SK-N-SH (cell line): ENCODE results near the gene ARHGDIA. TPM values are rescaled to one million over a fixed set of nuclear protein-coding genes. Genes with fewer than 3 reads are reported as not detected.

Experiments
- CTCF ChIA-PET: fragments of 300-600, 350-600 bp; formaldehyde crosslinking; extraction: SDS; loops from one replicate; lab custom pipeline; 2021; lab: Yijun Ruan, JAX
- POLR2A ChIA-PET: fragments of 350-600 bp; sonication (Branson Sonifier 250); formaldehyde crosslinking; extraction: SDS; loops from one replicate; lab custom pipeline; 2020; ENCODE audit warnings: antibody characterized with exemption, inconsistent platforms; lab: Yijun Ruan, JAX
- DNase-seq: peaks from one replicate; pipeline ENCODE4 v3.0.0; 2012
- H2AFZ ChIP-seq: fragments of 200-600 bp; sonication (generic); 2 replicates; pipeline ENCODE4 v1.8.1; 2016; ENCODE audit warnings: antibody characterized with exemption, mild to moderate bottlenecking, low read depth
- H3F3A ChIP-seq: fragments of 200-600 bp; sonication (generic); replicated peaks from 2 replicates; pipeline ENCODE3; 2016; ENCODE audit warnings: antibody characterized with exemption, mild to moderate bottlenecking; ENCODE audit not compliant: insufficient read depth
- H3K27ac ChIP-seq, 2 experiments: fragments of 200-500 bp in 1 of 2; fragments of 200-600 bp in 1 of 2; sonication (Bioruptor generic) in 1 of 2; sonication (generic), shearing (Covaris generic) in 1 of 2; 2 replicates each; pipeline versions ENCODE4 v1.5.1 to v1.6.1; 2014 to 2016; ENCODE audit warnings: low read depth in 2 of 2, inconsistent platforms in 1 of 2, low read length in 1 of 2, mild to moderate bottlenecking in 1 of 2, mixed read lengths in 1 of 2
- H3K27me3 ChIP-seq: fragments of 200-600 bp; sonication (generic), shearing (Covaris generic); 2 replicates; pipeline ENCODE4 v1.6.1; 2016; ENCODE audit warnings: mixed run types; ENCODE audit not compliant: insufficient read depth
- H3K36me3 ChIP-seq, 2 experiments: fragments of 200-500 bp in 1 of 2; fragments of 200-600 bp in 1 of 2; sonication (Bioruptor generic) in 1 of 2; sonication (generic) in 1 of 2; replicated peaks in 1 of 2; 2 replicates each; pipeline versions ENCODE3 to v1.5.1; 2014 to 2016; ENCODE audit warnings: low read length in 1 of 2, mild to moderate bottlenecking in 1 of 2; ENCODE audit not compliant: insufficient read depth in 2 of 2, control insufficient read depth in 1 of 2
- H3K4me1 ChIP-seq, 2 experiments: fragments of 200-500 bp in 1 of 2; fragments of 200-600 bp in 1 of 2; sonication (Bioruptor generic) in 1 of 2; sonication (generic), shearing (Covaris generic) in 1 of 2; 2 replicates each; pipeline versions ENCODE4 v1.5.1 to v1.6.1; 2014 to 2016; ENCODE audit warnings: low read depth in 1 of 2, low read length in 1 of 2, mixed run types in 1 of 2; ENCODE audit not compliant: insufficient read depth in 2 of 2, control insufficient read depth in 1 of 2
- H3K4me2 ChIP-seq: fragments of 200-600 bp; sonication (generic), shearing (Covaris generic); 2 replicates; pipeline ENCODE4 v1.6.1; 2017; ENCODE audit warnings: mixed run types
- H3K4me3 ChIP-seq, 2 experiments: fragments of 200-500 bp in 1 of 2; fragments of 200-600 bp in 1 of 2; sonication (Bioruptor generic) in 1 of 2; sonication (generic), shearing (Covaris generic) in 1 of 2; 2 replicates each; pipeline versions ENCODE4 v1.5.1 to v1.8.1; 2014 to 2016; ENCODE audit warnings: low read depth in 2 of 2, inconsistent platforms in 1 of 2, low read length in 1 of 2, mild to moderate bottlenecking in 1 of 2, mixed read lengths in 1 of 2, moderate library complexity in 1 of 2
- H3K79me2 ChIP-seq: fragments of 200-600 bp; sonication (generic); 2 replicates; pipeline ENCODE4 v1.8.1; 2017; ENCODE audit warnings: mild to moderate bottlenecking; ENCODE audit not compliant: insufficient read depth
- H3K9ac ChIP-seq: fragments of 200-600 bp; sonication (generic); 2 replicates; pipeline ENCODE4 v1.6.1; 2017; ENCODE audit warnings: mixed run types
- H3K9me2 ChIP-seq: fragments of 200-600 bp; sonication (generic); 2 replicates; pipeline ENCODE4 v1.6.1; 2017; ENCODE audit warnings: mixed run types
- H3K9me3 ChIP-seq: fragments of 200-600 bp; sonication (generic); 2 replicates; pipeline ENCODE4 v1.6.1; 2017; ENCODE audit warnings: mixed run types, mild to moderate bottlenecking, moderate library complexity
- H4K20me1 ChIP-seq: fragments of 200-600 bp; sonication (generic); 2 replicates; pipeline ENCODE4 v1.6.1; 2017; ENCODE audit warnings: mild to moderate bottlenecking, mixed run types; ENCODE audit not compliant: insufficient read depth
- FOSL2 ChIP-seq: IDR thresholded peaks from 2 replicates; pipeline ENCODE4 v1.4.0; 2012; ENCODE audit warnings: low read depth, mild to moderate bottlenecking, moderate library complexity, borderline replicate concordance
- GATA2 ChIP-seq: sonication (generic); formaldehyde crosslinking; IDR thresholded peaks from 2 replicates; pipeline ENCODE4 v1.5.0; 2020; ENCODE audit warnings: mild to moderate bottlenecking, missing genetic modification reagents
- IRF3 ChIP-seq: fragments of 150-350 bp; IDR thresholded peaks from 2 replicates; pipeline ENCODE4 v1.6.1; 2016; ENCODE audit warnings: mild to moderate bottlenecking, low read depth, low read length
- JUND ChIP-seq: IDR thresholded peaks from 2 replicates; pipeline ENCODE4 v1.4.0; 2012
- MEF2A ChIP-seq: IDR thresholded peaks from 2 replicates; pipeline ENCODE4 v1.4.0; 2012; ENCODE audit warnings: low read depth, borderline replicate concordance
- MXI1 ChIP-seq: IDR thresholded peaks from 2 replicates; pipeline ENCODE4 v1.6.1; 2012; ENCODE audit warnings: mild to moderate bottlenecking, low read depth, low read length, improper control_type of control experiment
- NFIC ChIP-seq: IDR thresholded peaks from 2 replicates; pipeline ENCODE4 v1.4.0; 2012; ENCODE audit warnings: borderline replicate concordance
- POLR2AphosphoS5 ChIP-seq: IDR thresholded peaks from 2 replicates; pipeline ENCODE4 v1.6.1; 2012; ENCODE audit warnings: low read depth, low read length
- RAD21 ChIP-seq: IDR thresholded peaks from 2 replicates; pipeline ENCODE4 v1.6.1; 2012; ENCODE audit warnings: mild to moderate bottlenecking, low read length
- RXRA ChIP-seq: IDR thresholded peaks from 2 replicates; pipeline ENCODE4 v1.4.0; 2012; ENCODE audit warnings: low read depth, mild to moderate bottlenecking, borderline replicate concordance
- TCF12 ChIP-seq: IDR thresholded peaks from 2 replicates; pipeline ENCODE4 v1.4.0; 2012
- TEAD4 ChIP-seq: IDR thresholded peaks from 2 replicates; pipeline ENCODE4 v1.4.0; 2012; ENCODE audit warnings: mild to moderate bottlenecking, borderline replicate concordance; ENCODE audit not compliant: insufficient read depth
- YY1 ChIP-seq: IDR thresholded peaks from 2 replicates; pipeline ENCODE4 v1.4.0; 2012; ENCODE audit warnings: low read depth, mild to moderate bottlenecking
- WGBS: methylation state at CpG from one replicate; pipeline ENCODE4 v1.1.6; 2017; ENCODE audit warnings: low lambda C conversion rate; 5-methylcytosine and 5-hydroxymethylcytosine counted together
- polyA plus RNA-seq, 3 experiments: library from polyadenylated mRNA; depleted of rRNA; stranded (reverse); fragments of >200 nt; gene quantifications; 2 replicates each; pipeline ENCODE4 v1.2.3, GENCODE V29; 2012
- TF ChIP-seq, protein P1 (sequence below): fragments of 150-350 bp; IDR thresholded peaks from 2 replicates; pipeline ENCODE4 v1.6.1; 2017; ENCODE audit warnings: antibody characterized with exemption, low read length, low read depth, borderline replicate concordance
- TF ChIP-seq, protein P2 (sequence below): IDR thresholded peaks from 2 replicates; pipeline ENCODE4 v1.4.0; 2012; ENCODE audit warnings: low read depth, borderline replicate concordance

Gene ARHGDIA
- polyA plus RNA-seq, 1 of the 3 experiments (the other 2 are of a cell fraction), result 385 TPM

DNA sequence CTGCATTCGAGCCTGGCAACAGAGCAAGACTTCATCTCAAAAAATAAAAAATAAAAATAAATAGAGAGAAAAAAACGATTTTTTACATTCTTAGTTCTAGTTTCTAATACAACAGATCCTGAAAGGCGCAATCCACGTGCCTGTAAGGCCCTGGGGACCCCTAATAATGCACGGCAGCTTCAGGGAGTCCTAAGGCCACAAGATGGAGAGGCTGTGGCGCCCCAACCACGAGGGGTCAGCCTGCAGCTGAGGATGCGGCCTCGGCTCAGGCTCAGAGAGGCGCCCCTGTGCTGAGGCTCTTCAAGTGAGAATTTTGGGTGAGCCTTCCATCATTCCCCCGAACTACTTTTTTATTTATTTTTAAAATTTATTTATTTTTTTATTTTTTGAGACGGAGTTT lies 21.7 kb downstream of the ARHGDIA start:
- no peaks in the 10 kb centered on the region for H3K4me1 ChIP-seq
- H3K27ac ChIP-seq, result no peak overlapping the region
- H3F3A ChIP-seq, result peaks cover 48% of the 10 kb centered on the region
- POLR2A ChIA-PET, result no interaction called here
- no peaks in the 10 kb centered on the region for H3K9me2 ChIP-seq
- peaks cover 45% of the 10 kb centered on the region for H3K79me2 ChIP-seq
- DNase-seq, result no peak
- no peak overlapping the region for H3K9ac ChIP-seq
- no peaks in the 10 kb centered on the region for H3K27me3 ChIP-seq
- TF ChIP-seq MXI1, result no peak
- TF ChIP-seq RXRA, result no peak
- TF ChIP-seq TEAD4, result no peak
- no peak for TF ChIP-seq MEF2A
- TF ChIP-seq, protein P1, sequence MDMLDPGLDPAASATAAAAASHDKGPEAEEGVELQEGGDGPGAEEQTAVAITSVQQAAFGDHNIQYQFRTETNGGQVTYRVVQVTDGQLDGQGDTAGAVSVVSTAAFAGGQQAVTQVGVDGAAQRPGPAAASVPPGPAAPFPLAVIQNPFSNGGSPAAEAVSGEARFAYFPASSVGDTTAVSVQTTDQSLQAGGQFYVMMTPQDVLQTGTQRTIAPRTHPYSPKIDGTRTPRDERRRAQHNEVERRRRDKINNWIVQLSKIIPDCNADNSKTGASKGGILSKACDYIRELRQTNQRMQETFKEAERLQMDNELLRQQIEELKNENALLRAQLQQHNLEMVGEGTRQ, result no peak
- no peak for TF ChIP-seq TCF12
- no peak for TF ChIP-seq POLR2AphosphoS5
- no peak for TF ChIP-seq FOSL2
- TF ChIP-seq GATA2 (CRISPR knock-in tag), result no peak
- no peak for TF ChIP-seq JUND
- TF ChIP-seq IRF3, result no peak
- H4K20me1 ChIP-seq, result peaks cover 28% of the 10 kb centered on the region
- H3K4me2 ChIP-seq, result no peak overlapping the region
- H3K36me3 ChIP-seq, result peaks cover 61 to 81% of the 10 kb centered on the region in 2 experiments
- CTCF ChIA-PET, result no interaction called here
- no peak overlapping the region for H2AFZ ChIP-seq
- no peak overlapping the region for H3K4me3 ChIP-seq
- WGBS, result 95% methylated on average over 12 of the region's 12 CpGs
- H3K9me3 ChIP-seq, result no peaks in the 10 kb centered on the region

GRCh38 chr17:81846743-81847689 lies 24.1 kb downstream of the ARHGDIA start:
- peaks cover 62 to 63% of the 10 kb centered on the region in 2 experiments for H3K36me3 ChIP-seq
- no peak overlapping the region for H2AFZ ChIP-seq
- 90% methylated on average over 15 of the region's 24 CpGs for WGBS
- no peaks in the 10 kb centered on the region for H3K9me2 ChIP-seq
- H3K27ac ChIP-seq, result no peak overlapping the region
- DNase-seq, result no peak
- H3K4me2 ChIP-seq, result no peak overlapping the region
- peaks cover 10% of the 10 kb centered on the region; the same call in 1 of the 2 replicates for H4K20me1 ChIP-seq
- H3K4me3 ChIP-seq, result no peak overlapping the region
- no peaks in the 10 kb centered on the region for H3K27me3 ChIP-seq
- H3K4me1 ChIP-seq, result no peaks in the 10 kb centered on the region
- H3K79me2 ChIP-seq, result peaks cover 21% of the 10 kb centered on the region
- H3K9ac ChIP-seq, result no peak overlapping the region
- peaks cover 57% of the 10 kb centered on the region for H3F3A ChIP-seq
- CTCF ChIA-PET, result interaction anchor here (0.7 to 3.5 kb wide), 5 partner anchors 8 to 114 kb away, joined by 3 to 10 read pairs (median 3); no protein-coding TSS in a partner anchor
- H3K9me3 ChIP-seq, result no peaks in the 10 kb centered on the region
- TF ChIP-seq RAD21 (no peak), YY1 (no peak), IRF3 (no peak), NFIC (no peak)
- TF ChIP-seq, protein P2, sequence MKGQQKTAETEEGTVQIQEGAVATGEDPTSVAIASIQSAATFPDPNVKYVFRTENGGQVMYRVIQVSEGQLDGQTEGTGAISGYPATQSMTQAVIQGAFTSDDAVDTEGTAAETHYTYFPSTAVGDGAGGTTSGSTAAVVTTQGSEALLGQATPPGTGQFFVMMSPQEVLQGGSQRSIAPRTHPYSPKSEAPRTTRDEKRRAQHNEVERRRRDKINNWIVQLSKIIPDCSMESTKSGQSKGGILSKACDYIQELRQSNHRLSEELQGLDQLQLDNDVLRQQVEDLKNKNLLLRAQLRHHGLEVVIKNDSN, result no peak
- POLR2A ChIA-PET, result interaction anchor here (1.1 kb wide), 1 partner anchor 14 kb away, joined by 3 read pairs; the partner anchor contains the start of gene MCRIP1
